DMS79 treated with DMSO at 0.1 percent for 48 hours (cell line): ENCODE results near the gene TMEM229B.
"Not testable (repeated sequence)": the region's sequence is repeated elsewhere in the genome, so short reads cannot be mapped to it uniquely, and the experiment has no call there.

Experiments used
- DNase-seq: peaks from one replicate; lab custom pipeline; 2025; lab: John Stamatoyannopoulos, UW

TMEM229B gene

DNA sequence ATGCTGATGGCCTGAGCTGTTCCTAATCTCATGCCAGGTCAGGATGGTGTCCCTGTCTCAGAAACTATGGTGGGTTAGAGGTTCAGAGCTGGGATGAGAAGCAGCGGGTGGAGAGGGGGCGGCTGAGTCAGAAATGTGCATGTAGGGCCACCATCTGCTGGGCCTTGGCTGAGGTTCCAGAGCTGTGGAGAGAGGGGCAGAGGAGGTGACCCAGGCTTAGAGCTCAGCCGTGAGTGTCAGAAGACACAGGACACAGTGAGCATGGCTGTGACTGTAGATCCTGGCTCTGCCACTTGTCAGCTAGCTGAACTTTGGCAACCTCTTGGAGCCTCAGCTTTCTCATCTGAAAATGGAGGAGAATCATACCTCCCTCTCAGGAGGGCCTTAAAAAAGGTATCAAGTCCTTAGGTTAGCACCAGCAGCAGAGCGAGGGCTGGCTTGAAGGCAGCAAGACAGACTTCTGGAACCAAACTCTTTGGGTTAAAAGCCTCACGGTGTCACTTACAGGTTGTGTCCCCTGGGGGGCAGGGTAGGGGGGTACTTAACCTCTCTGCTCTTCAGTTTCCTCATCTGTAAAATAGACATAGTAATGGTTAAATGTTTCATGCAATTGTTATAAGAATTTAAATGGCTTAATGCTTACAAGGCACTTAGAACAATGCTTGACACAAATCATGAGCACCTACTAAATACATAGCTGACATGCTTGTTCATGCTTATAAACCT, 34.8 kb downstream of the TMEM229B start:
- no peak for DNase-seq

DNA sequence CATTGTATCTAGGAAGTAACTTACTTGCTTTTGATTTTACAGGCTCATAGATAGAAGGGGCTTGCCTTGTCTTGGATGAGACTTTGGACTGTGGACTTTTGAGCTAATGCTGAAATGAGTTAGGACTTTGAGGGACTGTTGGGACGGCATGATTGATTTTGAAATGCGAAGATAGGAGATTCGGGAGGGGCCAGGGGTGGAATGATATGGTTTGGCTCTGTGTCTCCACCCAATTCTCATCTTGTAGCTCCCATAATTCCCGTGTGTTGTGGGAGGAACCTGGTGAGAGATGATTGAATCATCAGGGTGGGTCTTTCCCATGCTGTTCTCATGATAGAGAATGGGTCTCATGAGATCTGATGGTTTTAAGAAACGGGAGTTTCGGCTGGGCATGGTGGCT, 36.9 kb downstream of the TMEM229B start:
- DNase-seq, result not testable (repeated sequence)

DNA sequence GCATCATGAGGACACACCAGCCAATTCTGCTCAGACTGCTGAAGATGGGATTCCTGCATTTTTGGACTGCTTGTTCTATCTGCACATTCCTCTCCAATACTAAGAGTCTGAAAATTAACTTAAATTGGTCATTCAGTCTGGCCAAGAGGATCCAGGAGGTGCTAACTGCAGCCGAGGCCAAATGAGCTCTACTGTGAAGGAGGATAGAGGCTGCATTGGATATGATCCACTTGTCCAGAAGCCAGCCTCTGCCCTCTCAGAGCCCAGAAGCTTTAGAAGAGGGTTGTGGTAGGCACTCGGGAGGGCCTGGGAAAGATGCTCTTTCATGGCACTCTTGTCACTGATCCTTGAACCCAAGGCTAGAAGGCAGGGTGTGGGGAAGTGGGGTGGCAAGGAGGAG, 39.4 kb downstream of the TMEM229B start:
- no peak for DNase-seq

DNA sequence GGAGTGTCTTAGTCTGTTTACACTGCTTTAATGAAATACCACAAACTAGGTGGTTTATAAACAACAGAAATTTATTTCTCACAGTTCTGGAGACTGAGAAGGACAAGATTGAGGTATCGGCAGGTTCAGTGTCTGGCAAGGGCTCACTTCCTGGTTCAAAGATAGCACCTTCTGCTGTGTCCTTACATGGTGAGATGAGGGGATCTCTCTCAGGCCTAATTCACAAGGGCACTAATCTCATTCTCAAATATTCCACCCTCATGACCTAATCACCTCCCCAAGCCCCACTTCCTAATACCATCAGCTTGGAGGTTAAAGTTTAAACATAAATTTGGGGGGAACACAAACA, 41.5 kb downstream of the TMEM229B start:
- DNase-seq, result peak; percentile 91

DNA sequence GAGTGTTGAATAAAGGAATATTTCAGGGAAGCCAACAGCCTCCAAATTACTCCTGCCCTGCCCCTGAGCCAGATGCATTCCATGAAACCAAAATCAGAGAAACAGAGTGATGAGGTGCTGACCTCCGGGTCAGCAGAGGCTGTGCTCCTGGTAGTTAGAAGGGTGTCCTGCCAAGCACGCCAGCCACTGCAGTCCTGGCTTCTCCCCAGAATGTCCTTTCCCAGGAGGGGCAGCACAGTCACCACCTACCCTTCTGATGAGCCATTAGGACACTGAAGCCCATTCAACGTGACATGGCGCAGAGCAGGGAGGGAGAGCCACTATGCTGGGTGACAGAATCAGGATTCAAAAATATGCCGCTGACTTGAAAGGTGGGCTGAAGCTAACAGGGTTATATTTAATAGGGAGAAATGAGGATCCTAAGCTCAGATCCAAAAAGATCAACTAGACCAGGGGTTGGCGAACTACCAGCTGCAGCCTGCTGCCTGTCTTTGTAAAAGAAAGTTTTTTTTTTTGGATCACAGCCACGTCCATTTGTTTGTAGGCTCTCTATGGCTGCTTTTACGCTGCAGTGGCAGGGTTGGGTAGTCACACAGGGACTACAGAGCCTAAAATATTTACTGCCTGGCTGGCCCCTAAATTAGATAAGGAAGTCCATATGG, 42.0 kb downstream of the TMEM229B start:
- DNase-seq, result peak; percentile 93

DNA sequence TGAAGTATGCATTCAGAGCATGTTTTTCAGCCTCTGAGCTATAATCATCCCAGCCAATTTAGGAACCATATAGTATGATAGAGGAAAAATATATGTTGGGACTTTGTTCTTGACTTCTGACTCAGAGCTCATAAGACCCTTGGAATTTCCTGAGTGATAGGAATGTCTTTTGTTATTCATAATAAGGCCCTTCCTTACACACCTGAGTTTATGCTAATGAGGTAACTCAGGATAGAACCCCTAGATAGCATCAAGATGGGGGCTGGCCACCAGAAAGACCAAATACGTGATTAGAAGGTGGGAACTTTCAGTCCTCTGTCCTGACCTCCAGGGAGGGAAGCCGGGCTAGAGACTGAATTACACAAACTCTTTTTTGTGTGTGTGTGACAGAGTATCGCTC, 44.1 kb downstream of the TMEM229B start:
- DNase-seq, result no peak

DNA sequence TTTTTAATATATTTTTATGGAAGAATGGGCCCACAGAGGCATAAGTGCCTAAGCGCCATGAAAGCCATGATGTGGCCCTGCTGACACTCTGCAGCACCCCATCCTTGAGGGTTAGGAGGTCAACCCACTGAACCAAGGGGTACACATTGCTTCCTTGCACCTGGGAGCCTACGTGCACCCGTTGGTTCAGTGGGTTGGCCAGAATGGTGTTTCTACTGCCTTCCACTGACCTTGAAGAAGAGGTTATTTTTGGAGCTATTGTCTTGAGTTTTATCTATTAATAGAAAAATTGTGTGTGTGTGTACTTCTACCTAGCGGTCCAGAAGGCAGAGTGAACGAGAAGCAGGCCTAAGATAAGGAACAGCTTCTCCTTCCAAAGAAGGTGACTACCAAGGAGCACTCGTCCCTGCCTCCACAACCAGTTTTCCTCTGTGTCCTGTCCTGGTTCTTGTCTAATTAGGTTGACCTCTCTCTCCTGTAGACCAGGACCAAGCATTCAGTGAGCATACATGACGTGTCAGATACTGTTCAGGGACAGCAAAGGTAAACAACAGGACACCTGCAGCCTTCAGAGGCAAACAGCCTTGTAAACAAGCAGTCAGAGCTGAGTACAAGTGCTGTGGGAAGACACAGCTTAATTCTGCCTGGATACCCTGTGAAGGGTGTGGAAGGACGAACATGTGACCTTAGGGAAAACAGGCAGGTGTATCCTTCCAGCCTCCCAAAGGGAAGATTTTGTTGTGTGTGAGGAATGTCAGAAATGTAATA, 46.2 kb downstream of the TMEM229B start:
- peak; percentile 61 for DNase-seq

DNA sequence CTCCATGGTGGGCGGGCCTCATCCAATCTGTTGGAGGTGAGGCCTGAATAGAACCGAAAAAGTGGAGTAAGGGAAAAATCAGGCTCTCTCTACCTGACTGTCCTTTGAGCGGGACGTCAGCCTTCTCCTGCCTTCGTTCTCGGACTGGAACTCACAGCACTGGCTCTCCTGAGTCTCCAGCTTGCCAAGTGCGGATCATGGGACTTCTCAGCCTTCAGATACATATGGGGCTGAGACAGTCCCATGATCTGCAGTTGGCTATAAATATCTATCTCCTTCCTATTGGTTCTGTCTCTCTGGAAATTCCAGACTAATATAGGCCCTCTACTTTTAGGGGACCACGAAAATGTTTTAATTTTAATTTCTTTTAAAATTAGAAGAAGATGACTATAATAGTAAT, 46.8 kb downstream of the TMEM229B start:
- no peak for DNase-seq

DNA sequence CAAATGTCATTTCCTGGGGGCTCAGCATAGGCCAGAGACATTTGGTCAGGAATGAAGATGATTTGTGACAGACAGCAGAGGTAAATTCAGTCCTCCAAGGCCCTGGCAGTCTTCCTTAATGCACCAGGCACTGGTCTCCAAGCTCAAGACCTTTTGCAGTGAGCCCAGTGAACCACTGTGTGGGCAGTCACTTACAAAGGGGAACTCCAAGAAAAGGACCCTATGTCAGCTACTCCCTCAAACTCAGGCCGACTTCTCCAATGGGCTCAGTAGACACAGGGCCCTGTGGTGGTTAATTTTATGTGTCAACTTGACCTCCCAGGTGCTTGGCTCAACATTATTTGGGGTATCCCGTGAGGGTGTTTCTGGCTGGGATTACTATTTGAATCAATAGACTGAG, 47.3 kb downstream of the TMEM229B start:
- DNase-seq, result no peak

DNA sequence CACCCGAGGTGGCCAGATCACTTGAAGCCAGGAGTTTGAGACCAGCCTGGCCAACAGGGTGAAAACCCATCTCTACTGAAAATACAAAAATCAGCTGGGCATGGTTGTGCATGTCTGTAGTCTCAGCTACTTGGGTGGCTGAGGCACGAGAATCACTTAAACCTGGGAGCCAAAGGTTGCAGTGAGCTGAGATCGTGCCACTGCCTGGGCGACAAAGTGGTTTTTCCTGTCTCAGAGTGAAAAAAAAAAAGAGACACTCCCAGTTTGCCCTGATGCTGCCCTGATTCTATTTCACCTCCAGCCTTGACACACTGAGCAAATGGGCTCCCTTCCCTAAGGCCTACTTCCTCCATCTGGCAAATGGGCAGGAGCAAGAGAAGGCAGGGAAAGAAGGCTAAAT, 48.0 kb downstream of the TMEM229B start:
- peak; percentile 73 for DNase-seq

DNA sequence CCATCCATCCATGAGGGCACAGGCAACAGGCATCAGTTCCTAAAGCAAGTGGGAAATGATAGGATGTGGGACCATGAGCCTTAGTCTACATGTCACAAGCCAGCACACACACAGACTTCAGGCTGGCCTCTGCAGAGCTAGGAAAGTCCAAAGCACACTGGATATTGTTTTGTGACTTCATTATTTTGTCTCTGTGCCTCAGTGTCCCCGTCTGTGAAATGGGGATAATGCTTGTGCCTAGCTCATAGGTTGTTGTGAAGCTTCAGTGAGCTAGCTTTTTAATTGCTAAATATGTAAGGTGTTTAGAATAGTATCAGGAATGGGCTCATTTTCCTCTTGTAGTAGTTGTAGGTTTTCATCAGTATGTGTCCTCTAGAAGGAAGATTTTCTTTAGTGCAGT, 49.6 kb downstream of the TMEM229B start:
- no peak for DNase-seq

DNA sequence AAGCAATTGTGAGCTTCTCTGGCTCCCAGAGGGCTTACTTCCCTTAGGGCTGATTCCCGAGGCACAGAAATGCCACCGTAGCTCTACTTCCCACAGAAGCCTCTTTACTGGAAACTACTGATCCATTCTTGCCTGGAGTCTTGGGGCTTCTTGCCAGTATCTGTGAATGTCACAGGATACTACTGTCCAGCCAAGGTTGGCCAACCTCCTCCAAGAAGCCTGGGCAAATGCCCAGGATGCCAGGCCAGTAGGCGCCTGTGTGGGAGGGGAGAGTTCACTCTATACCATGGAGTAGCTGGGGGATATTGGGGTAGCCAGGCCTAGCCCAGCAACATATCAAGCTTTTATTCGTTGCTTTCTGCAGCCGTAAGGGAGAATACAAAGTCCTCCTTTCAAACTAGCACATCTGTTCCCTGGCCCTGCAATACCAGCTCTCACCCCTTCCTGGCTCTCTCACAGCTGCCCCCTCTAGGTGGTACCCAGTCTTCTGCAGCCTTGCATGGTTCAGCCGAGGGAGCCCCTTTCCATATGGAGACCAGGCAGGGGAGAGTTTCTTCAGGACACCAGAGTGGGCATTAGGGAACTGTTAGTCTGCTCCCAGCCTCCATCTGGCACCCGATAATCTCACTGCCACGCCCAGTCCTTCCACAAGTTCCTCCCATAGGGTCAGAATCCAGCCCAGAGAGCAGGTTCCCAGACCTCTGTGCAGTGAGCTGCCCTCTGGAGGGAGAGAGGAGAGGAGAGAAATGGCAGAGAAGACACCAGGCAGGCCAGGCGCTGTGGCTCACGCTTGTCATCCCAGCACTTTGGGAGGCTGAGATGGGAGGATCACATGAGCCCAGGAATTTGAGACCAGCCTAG, 52.3 kb downstream of the TMEM229B start:
- DNase-seq, result no peak

DNA sequence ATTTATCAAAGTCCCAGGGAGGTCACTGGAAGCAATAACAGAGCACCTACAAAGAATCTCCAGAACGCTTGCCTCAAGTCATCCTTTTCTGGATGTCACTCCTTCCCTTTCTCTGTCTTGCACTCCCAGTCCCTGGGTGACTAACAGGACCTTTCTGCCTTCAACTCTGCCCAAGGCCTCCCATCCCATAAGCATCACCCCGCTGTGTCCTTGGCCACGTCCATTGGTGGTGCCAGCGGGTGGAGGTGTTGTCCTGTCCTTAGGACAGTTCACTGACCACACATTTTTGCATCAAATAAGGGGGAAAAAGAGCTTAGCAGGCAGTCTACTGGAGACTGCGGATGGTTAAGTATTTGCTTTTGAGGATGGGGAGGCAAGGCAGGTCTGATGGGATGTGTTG, 52.9 kb downstream of the TMEM229B start:
- DNase-seq, result no peak

DNA sequence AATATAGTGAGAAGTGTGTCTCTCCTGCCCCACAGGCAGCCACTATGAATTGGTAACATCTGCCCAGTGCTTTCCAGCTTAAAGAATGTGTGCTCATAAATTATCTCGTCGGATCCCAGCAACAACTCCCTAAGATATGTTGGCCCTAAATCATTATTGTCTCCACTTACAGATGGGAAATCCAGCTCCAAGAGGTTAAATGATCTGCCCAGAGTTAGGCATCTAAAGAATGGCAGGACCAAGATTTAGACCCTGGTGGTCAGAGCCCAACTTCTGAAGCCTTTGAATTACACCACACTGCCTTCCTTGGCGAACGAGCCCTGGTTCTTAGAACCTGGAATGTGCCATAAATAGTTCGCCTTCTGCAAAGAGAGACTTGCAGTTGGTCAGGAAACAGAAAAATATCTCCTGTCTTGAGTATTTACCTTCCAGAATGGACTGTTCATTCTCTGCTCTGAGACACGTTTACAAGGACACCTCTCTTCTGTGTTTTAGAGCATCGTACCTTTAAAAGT, 56.4 kb downstream of the TMEM229B start:
- DNase-seq, result no peak

DNA sequence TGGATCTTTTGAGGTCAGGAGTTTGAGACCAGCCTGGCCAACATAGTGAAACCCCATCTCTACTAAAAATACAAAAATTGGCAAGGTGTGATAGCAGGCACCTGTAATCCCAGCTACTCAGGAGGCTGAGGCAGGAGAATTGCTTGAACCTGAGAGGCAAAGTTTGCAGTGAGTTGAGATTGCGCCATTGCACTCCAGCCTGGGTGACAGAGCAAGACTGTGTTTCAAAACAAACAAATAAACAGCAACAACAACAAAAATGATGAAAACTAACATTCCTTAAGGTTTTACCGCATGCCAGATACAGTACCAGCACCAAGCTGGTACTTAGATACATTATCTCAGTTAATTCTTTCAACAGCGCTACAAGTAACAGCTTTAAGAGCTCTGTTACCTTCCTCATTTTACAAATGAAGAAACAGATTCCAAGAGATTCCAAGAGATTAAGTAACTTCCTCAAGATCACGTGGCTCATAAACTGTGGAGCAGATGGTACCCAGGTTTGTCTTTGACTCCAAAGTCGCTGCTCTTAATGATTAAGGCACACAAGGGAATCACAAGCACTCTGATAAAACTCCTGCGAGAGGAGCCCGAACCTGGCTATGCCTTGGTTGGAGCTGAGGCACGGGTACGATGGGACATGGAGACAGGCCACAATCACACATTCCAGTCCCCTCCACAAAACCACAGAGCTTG, 58.9 kb downstream of the TMEM229B start:
- DNase-seq, result no peak

DNA sequence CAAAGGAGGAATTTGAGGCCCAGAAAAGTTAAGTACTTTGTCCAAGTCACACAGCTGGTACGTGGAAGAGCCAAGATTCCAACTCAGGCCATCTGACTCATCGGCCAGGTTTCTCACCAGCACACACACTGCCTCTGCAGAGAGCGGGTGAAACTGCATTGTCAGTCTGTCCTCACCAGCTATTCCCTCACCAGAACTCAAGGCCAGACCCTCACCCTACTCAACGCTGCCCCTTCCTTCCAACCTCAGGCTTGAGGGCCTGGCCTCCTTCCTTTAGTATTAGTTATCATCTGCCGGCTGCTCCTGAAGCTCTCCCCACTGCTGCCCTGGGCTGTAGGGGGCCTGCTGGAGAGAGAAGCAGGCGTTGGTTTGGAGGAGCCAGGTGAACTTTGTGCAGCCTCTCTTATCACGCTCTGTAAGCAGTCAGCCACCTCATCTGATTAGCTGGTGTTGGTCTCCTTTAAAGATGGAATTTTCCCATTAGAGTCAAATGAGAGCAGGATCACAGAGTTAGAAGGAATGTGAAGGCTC, 60.0 kb downstream of the TMEM229B start:
- no peak for DNase-seq

DNA sequence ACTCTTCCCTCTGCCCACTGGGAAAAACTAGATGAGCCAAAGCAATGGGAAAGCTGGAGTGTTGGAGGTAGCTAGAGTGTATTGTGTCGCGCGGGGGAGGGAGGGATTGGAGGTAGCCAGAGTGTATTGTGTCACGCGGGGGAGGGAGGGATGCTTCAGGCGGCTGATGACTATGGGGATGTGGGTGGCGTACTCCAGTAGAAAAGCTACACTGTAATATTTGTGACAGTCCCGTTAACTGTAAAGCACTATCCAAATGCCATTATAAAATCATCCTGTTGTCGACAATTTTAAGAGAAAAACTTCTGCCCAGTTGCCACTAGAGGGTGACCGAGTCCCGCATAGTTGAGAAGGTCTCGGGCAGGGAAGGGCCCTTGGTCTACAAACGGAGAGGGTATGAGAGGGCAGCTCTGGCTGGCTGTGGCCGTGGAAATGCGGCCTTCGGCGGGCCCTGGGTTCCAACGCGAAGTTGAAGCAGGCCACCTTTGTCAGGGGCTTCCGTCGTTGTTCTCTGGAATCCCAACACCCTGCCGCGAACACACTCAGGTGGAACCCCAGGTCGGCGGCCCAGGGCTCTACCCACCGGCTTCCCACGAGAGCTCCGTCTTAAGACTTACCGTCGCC, 61.4 kb downstream of the TMEM229B start:
- DNase-seq, result peak; percentile 97

DNA sequence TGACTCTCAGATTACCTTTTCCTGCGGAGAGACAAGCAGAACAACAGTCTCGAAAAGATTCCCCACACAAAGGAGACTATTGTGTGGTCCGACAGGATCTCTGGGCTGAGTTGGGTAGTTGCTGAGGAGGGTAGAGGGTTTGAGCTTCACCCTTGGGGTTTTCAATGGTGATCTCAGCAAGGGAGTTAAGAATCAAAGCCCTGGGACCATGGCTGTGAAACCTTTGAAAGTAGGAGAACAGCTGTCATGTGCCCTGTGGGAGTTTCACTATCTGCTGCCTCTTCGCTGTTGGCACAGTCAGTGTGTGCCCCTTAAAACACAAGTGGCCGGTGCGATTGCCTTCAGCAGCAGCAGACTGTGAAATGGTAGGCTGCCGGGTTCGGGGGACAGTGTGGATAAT, 62.4 kb downstream of the TMEM229B start:
- peak; percentile 47 for DNase-seq

DNA sequence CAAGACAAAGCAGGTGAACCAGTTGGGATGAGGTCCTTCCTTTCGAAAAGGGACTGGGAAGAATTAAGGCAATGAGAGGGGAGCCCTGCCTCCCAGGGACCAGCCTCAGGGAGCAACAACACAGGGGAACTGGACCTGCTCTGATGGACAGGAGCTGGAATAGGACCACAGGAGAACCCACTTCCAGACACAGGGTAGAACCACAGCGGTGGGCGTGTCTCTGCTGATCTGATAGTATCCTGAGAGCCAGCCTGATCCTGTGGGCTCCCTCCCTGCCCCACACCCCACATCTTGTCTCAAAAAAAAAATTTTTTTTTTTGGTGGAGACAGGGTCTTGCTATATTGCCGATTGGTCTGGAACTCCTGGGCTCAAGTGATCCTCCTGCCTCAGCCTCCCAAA, 62.9 kb downstream of the TMEM229B start:
- no peak for DNase-seq

DNA sequence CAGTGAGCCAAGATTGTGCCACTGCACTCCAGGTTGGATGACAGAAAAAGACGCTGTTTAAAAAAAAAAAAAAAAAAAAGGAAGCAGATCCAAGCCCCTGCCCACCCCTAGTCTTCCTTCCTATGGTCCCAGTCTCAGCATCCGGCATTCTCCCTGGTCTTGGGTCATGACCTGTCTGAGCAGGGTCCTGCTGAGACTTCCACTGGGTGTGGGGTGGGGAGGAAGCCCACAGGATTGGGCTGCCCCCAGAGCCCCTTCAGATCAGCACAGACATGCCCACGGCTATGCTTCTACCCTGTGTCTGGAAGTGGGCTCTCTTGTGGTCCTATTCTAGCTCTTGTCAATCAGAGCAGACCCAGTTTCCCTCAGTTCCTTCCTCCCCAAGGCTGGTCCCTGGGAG, 64.0 kb downstream of the TMEM229B start:
- DNase-seq, result no peak

DNA sequence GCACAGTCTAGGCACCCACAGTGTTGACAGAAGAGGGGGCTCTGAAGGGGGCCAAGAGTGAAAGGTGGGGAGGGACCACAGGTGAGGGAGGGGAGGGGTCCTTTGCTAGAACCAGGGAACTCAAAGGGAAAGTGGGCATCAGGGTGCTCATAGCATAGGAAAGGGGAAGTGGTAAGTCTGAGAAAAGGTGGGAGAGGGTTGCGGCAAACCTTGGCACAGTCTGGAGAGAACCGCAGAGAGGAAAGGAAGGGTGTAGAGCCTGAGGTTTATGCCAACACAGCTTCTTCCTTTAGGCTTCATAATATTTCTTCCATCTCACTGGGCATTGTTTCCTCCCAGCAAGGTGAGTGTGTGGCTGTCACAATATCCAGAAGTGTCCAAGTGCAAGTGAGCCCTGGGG, 65.1 kb downstream of the TMEM229B start:
- no peak for DNase-seq
